SK-N-SH treated with all-trans-retinoic acid at 6 μM for 48 hours (cell line): ENCODE results near the gene MCIDAS.

Experiments
- ATAC-seq: fragments of 200-7000 bp; cut with Tn5 transposase; 3 replicates; pipeline ENCODE4 v1.9.1; 2020; ENCODE audit warnings: mild to moderate bottlenecking, moderate library complexity
- ARNTL ChIP-seq: fragments of 450-650 bp; formaldehyde crosslinking; IDR thresholded peaks from 2 replicates; pipeline ENCODE4 v1.5.0; 2020; ENCODE audit warnings: low read depth, mild to moderate bottlenecking, moderate library complexity, borderline replicate concordance
- BACH2 ChIP-seq: fragments of 250-450 bp; sonication (Bioruptor Pico); IDR thresholded peaks from 2 replicates; pipeline ENCODE4 v1.9.0; 2021; ENCODE audit warnings: mild to moderate bottlenecking, borderline replicate concordance
- CSDC2 ChIP-seq: fragments of 250-450 bp; sonication (Bioruptor Pico); IDR thresholded peaks from 2 replicates; pipeline ENCODE4 v1.5.0; 2020; ENCODE audit warnings: mild to moderate bottlenecking, moderate library complexity
- ESRRG ChIP-seq: fragments of 250-450 bp; sonication (Bioruptor Pico); IDR thresholded peaks from 2 replicates; pipeline ENCODE4 v1.6.1; 2021; ENCODE audit warnings: mild to moderate bottlenecking
- GLIS3 ChIP-seq: fragments of 250-450 bp; sonication (Bioruptor Pico); IDR thresholded peaks from 2 replicates; pipeline ENCODE4 v1.5.0; 2020; ENCODE audit warnings: mild to moderate bottlenecking, moderate library complexity
- ISL1 ChIP-seq: fragments of 250-450 bp; sonication (Bioruptor Pico); IDR thresholded peaks from 2 replicates; pipeline ENCODE4 v2.1.2; 2022; ENCODE audit warnings: mild to moderate bottlenecking, moderate library complexity
- OSR1 ChIP-seq: fragments of 250-450 bp; sonication (Bioruptor Pico); IDR thresholded peaks from 2 replicates; pipeline ENCODE4 v1.8.0; 2022; ENCODE audit warnings: moderate library complexity, mild to moderate bottlenecking, inconsistent platforms
- PPARA ChIP-seq: fragments of 250-450 bp; sonication (Bioruptor Pico); IDR thresholded peaks from 2 replicates; pipeline ENCODE4 v1.5.0; 2020; ENCODE audit warnings: mild to moderate bottlenecking, borderline replicate concordance
- RARB ChIP-seq: fragments of 250-450 bp; sonication (Bioruptor Pico); IDR thresholded peaks from 2 replicates; pipeline ENCODE4 v1.8.0; 2021; ENCODE audit warnings: mild to moderate bottlenecking, moderate library complexity
- SNAI2 ChIP-seq: fragments of 250-450 bp; sonication (Bioruptor Pico); IDR thresholded peaks from 2 replicates; pipeline ENCODE4 v1.5.0; 2020; ENCODE audit warnings: mild to moderate bottlenecking, moderate library complexity
- TCF4 ChIP-seq: fragments of 250-450 bp; sonication (Bioruptor Pico); IDR thresholded peaks from 2 replicates; pipeline ENCODE4 v1.8.0; 2021; ENCODE audit warnings: mild to moderate bottlenecking, moderate library complexity, borderline replicate concordance
- TOX ChIP-seq: fragments of 250-450 bp; sonication (Bioruptor Pico); IDR thresholded peaks from 2 replicates; pipeline ENCODE4 v1.8.0; 2021; ENCODE audit warnings: mild to moderate bottlenecking, moderate library complexity, borderline replicate concordance
- ZC3H10 ChIP-seq: fragments of 250-450 bp; sonication (Bioruptor Pico); IDR thresholded peaks from 2 replicates; pipeline ENCODE4 v1.5.1; 2021; ENCODE audit warnings: mild to moderate bottlenecking, moderate library complexity
- ZFP30 ChIP-seq: fragments of 450-650 bp; formaldehyde crosslinking; IDR thresholded peaks from 2 replicates; pipeline ENCODE4 v1.5.0; 2022; ENCODE audit warnings: mild to moderate bottlenecking, moderate library complexity
- ZNF565 ChIP-seq: fragments of 450-650 bp; formaldehyde crosslinking; conservative IDR thresholded peaks from 2 replicates; pipeline ENCODE4 v1.5.0; 2020; ENCODE audit warnings: low read depth, mild to moderate bottlenecking, moderate library complexity
- ZNF70 ChIP-seq: fragments of 450-650 bp; formaldehyde crosslinking; IDR thresholded peaks from 2 replicates; pipeline ENCODE4 v1.5.0; 2020; ENCODE audit warnings: mild to moderate bottlenecking, moderate library complexity
- ZNF8 ChIP-seq: fragments of 450-650 bp; formaldehyde crosslinking; IDR thresholded peaks from 2 replicates; pipeline ENCODE4 v1.5.0; 2020; ENCODE audit warnings: mild to moderate bottlenecking, moderate library complexity
- TF ChIP-seq, protein P1 (sequence below): fragments of 250-450 bp; sonication (Bioruptor Pico); IDR thresholded peaks from 2 replicates; pipeline ENCODE4 v1.8.0; 2020; ENCODE audit warnings: mild to moderate bottlenecking, moderate library complexity, borderline replicate concordance
- TF ChIP-seq, protein P2 (sequence below): fragments of 250-450 bp; sonication (Bioruptor Pico); IDR thresholded peaks from 2 replicates; pipeline ENCODE4 v1.8.0; 2021; ENCODE audit warnings: low read depth, mild to moderate bottlenecking, moderate library complexity, borderline replicate concordance
- TF ChIP-seq, protein P3 (sequence below): fragments of 250-450 bp; sonication (Bioruptor Pico); IDR thresholded peaks from 2 replicates; pipeline ENCODE4 v1.5.1; 2020; ENCODE audit warnings: low read depth, mild to moderate bottlenecking, moderate library complexity
- TF ChIP-seq, protein P4 (sequence below): fragments of 250-450 bp; sonication (Bioruptor Pico); IDR thresholded peaks from 2 replicates; pipeline ENCODE4 v1.5.1; 2021; ENCODE audit warnings: mild to moderate bottlenecking, moderate library complexity

Gene MCIDAS

DNA sequence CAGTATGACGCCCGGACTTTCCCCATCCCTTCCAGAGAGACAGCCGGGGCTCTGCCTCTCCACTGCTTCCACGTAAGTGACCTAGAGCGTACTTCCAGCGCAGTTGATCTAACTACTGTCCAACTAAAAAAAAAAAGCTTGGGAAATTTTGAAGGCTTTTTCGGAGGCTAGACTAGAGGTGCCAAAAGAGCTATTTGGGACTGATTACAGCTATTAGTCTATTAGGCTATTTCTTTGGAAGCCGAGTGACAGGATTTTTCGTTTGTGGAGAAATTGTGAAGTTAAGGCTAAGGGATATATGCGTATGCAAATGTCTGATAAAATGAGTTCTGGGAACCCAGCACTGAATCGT lies 4.8 kb upstream of the MCIDAS start:
- peak; percentile 8 for ATAC-seq

DNA sequence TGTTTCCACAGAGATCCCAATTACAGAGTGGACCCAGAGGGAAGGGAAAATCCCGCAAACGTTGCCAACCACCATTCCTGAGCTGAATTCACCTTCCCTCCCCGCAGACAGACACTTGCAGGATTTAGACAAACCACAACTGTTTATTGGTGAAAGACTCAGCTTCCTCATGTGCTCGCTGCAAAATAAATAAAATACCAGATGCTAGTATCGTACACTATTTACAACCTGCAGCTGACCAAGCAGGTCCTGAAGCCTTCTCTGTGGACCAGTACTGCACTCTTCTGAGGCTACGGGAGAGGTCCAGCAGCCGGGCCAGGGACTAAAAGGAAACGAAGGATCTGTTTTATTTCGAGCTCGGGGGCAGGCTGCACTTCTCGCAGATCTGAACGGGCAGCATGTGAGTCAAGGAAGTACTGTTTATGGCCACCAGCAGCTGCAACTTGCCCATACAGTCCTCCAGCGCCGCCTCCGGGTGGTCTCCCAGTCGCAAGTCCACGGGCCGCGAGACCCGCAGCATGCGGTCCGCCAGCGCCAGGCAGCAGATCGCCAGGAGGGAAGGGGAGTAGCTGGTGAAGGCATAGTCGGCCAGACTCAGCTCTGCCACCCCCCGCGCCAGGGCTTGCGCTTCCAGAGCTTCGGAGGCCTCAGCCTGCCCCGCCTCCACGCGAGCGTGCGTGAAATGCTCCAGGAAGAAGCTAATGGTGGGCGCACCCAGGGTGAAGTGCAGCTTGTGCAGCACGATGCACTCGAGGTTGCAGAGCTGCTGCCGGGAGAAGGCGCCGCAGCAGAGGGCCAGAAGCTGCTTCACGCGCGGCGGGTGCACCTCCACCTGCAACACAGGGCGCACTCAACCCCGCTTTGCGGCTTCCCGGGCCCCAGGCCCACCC lies 4.2 kb upstream of the MCIDAS start:
- peak; percentile 8 for ATAC-seq
- TF ChIP-seq, protein P1, sequence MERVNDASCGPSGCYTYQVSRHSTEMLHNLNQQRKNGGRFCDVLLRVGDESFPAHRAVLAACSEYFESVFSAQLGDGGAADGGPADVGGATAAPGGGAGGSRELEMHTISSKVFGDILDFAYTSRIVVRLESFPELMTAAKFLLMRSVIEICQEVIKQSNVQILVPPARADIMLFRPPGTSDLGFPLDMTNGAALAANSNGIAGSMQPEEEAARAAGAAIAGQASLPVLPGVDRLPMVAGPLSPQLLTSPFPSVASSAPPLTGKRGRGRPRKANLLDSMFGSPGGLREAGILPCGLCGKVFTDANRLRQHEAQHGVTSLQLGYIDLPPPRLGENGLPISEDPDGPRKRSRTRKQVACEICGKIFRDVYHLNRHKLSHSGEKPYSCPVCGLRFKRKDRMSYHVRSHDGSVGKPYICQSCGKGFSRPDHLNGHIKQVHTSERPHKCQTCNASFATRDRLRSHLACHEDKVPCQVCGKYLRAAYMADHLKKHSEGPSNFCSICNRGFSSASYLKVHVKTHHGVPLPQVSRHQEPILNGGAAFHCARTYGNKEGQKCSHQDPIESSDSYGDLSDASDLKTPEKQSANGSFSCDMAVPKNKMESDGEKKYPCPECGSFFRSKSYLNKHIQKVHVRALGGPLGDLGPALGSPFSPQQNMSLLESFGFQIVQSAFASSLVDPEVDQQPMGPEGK (CRISPR knock-in tag), result no peak
- no peak for TF ChIP-seq ZNF565
- no peak for TF ChIP-seq ZNF70 (CRISPR knock-in tag)
- TF ChIP-seq ZNF8, result no peak
- no peak for TF ChIP-seq TCF4 (CRISPR knock-in tag)
- TF ChIP-seq CSDC2 (CRISPR knock-in tag), result no peak

More for the DNA sequence above, 4.8 kb upstream of the MCIDAS start:
- no peak for TF ChIP-seq SNAI2 (CRISPR knock-in tag)
- no peak for TF ChIP-seq ESRRG
- no peak for TF ChIP-seq ARNTL (CRISPR knock-in tag)
- no peak for TF ChIP-seq BACH2 (CRISPR knock-in tag)
- no peak for TF ChIP-seq ZNF70 (CRISPR knock-in tag)
- TF ChIP-seq ZC3H10, result no peak
- no peak for TF ChIP-seq PPARA (CRISPR knock-in tag)
- no peak for TF ChIP-seq ISL1
- TF ChIP-seq, protein P2, sequence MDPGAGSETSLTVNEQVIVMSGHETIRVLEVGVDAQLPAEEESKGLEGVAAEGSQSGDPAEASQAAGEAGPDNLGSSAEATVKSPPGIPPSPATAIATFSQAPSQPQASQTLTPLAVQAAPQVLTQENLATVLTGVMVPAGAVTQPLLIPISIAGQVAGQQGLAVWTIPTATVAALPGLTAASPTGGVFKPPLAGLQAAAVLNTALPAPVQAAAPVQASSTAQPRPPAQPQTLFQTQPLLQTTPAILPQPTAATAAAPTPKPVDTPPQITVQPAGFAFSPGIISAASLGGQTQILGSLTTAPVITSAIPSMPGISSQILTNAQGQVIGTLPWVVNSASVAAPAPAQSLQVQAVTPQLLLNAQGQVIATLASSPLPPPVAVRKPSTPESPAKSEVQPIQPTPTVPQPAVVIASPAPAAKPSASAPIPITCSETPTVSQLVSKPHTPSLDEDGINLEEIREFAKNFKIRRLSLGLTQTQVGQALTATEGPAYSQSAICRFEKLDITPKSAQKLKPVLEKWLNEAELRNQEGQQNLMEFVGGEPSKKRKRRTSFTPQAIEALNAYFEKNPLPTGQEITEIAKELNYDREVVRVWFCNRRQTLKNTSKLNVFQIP (CRISPR knock-in tag), result no peak
- no peak for TF ChIP-seq RARB (CRISPR knock-in tag)
- no peak for TF ChIP-seq GLIS3 (CRISPR knock-in tag)
- TF ChIP-seq, protein P3, sequence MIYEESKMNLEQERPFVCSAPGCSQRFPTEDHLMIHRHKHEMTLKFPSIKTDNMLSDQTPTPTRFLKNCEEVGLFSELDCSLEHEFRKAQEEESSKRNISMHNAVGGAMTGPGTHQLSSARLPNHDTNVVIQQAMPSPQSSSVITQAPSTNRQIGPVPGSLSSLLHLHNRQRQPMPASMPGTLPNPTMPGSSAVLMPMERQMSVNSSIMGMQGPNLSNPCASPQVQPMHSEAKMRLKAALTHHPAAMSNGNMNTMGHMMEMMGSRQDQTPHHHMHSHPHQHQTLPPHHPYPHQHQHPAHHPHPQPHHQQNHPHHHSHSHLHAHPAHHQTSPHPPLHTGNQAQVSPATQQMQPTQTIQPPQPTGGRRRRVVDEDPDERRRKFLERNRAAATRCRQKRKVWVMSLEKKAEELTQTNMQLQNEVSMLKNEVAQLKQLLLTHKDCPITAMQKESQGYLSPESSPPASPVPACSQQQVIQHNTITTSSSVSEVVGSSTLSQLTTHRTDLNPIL (CRISPR knock-in tag), result no peak
- TF ChIP-seq OSR1 (CRISPR knock-in tag), result no peak
- no peak for TF ChIP-seq CSDC2 (CRISPR knock-in tag)
- TF ChIP-seq, protein P1 (CRISPR knock-in tag), result no peak
- no peak for TF ChIP-seq TOX (CRISPR knock-in tag)
- TF ChIP-seq ZFP30 (CRISPR knock-in tag), result no peak
- TF ChIP-seq ZNF565, result no peak
- no peak for TF ChIP-seq TCF4 (CRISPR knock-in tag)

DNA sequence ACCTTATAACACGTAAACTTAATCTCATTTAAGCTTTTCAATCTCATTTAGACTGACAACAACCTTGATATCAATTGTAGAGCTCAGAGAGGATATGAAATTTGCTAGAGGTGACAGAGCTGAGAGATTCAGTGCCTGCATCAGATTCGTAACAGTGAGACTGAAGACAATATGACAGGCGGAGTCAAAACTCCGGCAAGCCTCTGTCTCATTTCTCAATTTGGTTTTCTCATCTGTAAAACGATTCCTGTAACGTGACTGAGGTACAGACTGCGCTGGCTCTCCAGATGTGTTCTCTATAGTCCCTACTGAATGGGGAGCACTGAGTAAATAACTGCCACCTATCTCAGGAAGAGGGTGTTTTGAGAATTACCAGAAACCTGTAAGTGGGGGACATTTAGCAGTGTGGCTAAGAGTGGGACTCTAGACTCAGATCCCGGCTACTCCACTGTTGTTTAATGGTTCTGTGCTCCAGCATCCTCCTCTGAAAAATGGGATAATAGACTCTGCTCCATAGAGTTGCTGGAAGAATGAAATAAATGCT lies 3.0 kb upstream of the MCIDAS start:
- TF ChIP-seq GLIS3 (CRISPR knock-in tag) (no peak), PPARA (CRISPR knock-in tag) (no peak), CSDC2 (CRISPR knock-in tag) (no peak), OSR1 (CRISPR knock-in tag) (no peak), BACH2 (CRISPR knock-in tag) (no peak), ISL1 (no peak), ARNTL (CRISPR knock-in tag) (no peak), ZNF8 (no peak), ZNF70 (CRISPR knock-in tag) (no peak), SNAI2 (CRISPR knock-in tag) (no peak)
- TF ChIP-seq, protein P1 (CRISPR knock-in tag), result no peak
- TF ChIP-seq, protein P4, sequence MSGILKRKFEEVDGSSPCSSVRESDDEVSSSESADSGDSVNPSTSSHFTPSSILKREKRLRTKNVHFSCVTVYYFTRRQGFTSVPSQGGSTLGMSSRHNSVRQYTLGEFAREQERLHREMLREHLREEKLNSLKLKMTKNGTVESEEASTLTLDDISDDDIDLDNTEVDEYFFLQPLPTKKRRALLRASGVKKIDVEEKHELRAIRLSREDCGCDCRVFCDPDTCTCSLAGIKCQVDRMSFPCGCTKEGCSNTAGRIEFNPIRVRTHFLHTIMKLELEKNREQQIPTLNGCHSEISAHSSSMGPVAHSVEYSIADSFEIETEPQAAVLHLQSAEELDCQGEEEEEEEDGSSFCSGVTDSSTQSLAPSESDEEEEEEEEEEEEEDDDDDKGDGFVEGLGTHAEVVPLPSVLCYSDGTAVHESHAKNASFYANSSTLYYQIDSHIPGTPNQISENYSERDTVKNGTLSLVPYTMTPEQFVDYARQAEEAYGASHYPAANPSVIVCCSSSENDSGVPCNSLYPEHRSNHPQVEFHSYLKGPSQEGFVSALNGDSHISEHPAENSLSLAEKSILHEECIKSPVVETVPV (CRISPR knock-in tag), result no peak
- ATAC-seq, result no peak
